Breast epithelium (tissue), 4 donors: ENCODE data around the gene ATP6AP1. TPM values are rescaled to one million over a fixed set of nuclear protein-coding genes. Genes with fewer than 3 reads are reported as not detected.

Experiments used
- DNase-seq, 2 donors: peaks; one replicate each; pipeline ENCODE4 v3.0.0-alpha.2; 2019; ENCODE audit warnings: low spot score in 2 of 2
- H3K27ac ChIP-seq, 2 donors: fragments of 200-600 bp; sonication (generic) in 1 of 2; one replicate each; pipeline ENCODE4 v1.5.1; 2016 to 2019; ENCODE audit warnings: mild to moderate bottlenecking in 1 of 2
- H3K27me3 ChIP-seq, 2 donors: fragments of 200-600 bp; sonication (generic) in 1 of 2; one replicate each; pipeline versions ENCODE4 v1.5.1 to v1.6.0; 2017 to 2019; ENCODE audit warnings: control low read depth in 1 of 2, mild to moderate bottlenecking in 1 of 2
- H3K36me3 ChIP-seq: fragments of 200-600 bp; one replicate; pipeline ENCODE4 v1.5.1; 2019
- H3K4me1 ChIP-seq, 2 donors: fragments of 200-600 bp; sonication (generic); one replicate each; pipeline ENCODE4 v1.5.1; 2016 to 2019; ENCODE audit warnings: control low read depth in 1 of 2
- H3K4me3 ChIP-seq, 3 donors: fragments of 200-600 bp; sonication (generic); 1 replicate in 2 of 3; 2 replicates in 1 of 3; pipeline ENCODE4 v1.5.1; 2016 to 2019; ENCODE audit warnings: mild to moderate bottlenecking in 3 of 3, moderate library complexity in 2 of 3
- H3K9me3 ChIP-seq, 2 donors: fragments of 200-600 bp; sonication (generic) in 1 of 2; one replicate each; pipeline ENCODE4 v1.5.1; 2016 to 2019; ENCODE audit warnings: control low read depth in 1 of 2
- POLR2A ChIP-seq: fragments of 450-650 bp; IDR thresholded peaks from one replicate; pipeline ENCODE4 v1.6.1; 2016; ENCODE audit warnings: antibody characterized with exemption, mild to moderate bottlenecking, moderate library complexity
- POLR2AphosphoS5 ChIP-seq, 3 donors: sonication (generic); formaldehyde crosslinking; IDR thresholded peaks; one replicate each; pipeline ENCODE4 v1.6.1; 2017; ENCODE audit warnings: antibody characterized with exemption in 3 of 3
- intact Hi-C: fragments of 100-400 bp; cut with DNase I; formaldehyde crosslinking; loops from one replicate; pipeline ENCODE4 v1.15.1; 2023; ENCODE audit warnings: low total_unique reads
- total RNA-seq, 3 donors: library from RNA; depleted of rRNA; stranded (reverse); fragments of >200 nt; gene quantifications; one replicate each; pipeline ENCODE4 v1.1.0, GENCODE V29; 2016
- TF ChIP-seq, protein P1 (sequence below), 3 donors: fragments of 450-650 bp; IDR thresholded peaks; one replicate each; pipeline ENCODE4 v1.5.1; 2016 to 2017; ENCODE audit warnings: antibody characterized with exemption in 3 of 3, mild to moderate bottlenecking in 3 of 3, moderate library complexity in 3 of 3

The ATP6AP1 gene
- total RNA-seq, 3 donors from 2014 or later, result 31.5 to 57.1 (median 34.8) TPM

DNA sequence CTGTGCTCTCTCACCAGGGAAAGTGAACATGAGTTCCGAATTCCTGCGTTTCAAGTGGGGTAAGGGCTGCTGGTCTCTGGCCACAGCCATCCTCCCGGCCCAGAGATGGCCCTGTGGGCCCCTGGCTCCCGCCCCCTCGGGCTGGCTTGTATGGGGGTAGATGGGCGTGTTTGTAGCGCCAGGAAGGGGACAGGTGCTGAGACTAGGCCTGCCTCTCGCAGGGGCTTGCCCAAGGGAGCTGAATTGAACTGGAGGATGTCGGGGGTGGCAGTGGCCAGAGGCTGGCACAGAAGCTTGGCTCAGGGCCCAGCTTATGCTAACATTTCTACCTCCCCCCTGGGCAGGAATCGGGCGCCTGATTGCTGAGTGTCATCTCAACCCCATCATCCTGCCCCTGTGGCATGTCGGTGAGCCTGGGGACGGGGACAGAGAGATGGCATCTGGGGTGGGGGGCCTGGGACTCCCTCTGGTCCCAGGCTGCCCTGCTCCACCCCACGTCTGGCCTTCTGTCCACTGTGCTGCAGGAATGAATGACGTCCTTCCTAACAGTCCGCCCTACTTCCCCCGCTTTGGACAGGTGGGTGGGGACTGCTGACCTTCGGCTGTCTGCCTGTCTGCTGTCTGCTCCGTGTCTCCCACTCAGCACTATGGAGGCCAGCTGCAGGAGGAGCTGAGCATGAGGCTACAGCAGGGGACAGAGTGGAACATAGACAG lies 8.6 kb upstream of the ATP6AP1 start:
- TF ChIP-seq, protein P1, sequence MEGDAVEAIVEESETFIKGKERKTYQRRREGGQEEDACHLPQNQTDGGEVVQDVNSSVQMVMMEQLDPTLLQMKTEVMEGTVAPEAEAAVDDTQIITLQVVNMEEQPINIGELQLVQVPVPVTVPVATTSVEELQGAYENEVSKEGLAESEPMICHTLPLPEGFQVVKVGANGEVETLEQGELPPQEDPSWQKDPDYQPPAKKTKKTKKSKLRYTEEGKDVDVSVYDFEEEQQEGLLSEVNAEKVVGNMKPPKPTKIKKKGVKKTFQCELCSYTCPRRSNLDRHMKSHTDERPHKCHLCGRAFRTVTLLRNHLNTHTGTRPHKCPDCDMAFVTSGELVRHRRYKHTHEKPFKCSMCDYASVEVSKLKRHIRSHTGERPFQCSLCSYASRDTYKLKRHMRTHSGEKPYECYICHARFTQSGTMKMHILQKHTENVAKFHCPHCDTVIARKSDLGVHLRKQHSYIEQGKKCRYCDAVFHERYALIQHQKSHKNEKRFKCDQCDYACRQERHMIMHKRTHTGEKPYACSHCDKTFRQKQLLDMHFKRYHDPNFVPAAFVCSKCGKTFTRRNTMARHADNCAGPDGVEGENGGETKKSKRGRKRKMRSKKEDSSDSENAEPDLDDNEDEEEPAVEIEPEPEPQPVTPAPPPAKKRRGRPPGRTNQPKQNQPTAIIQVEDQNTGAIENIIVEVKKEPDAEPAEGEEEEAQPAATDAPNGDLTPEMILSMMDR (IDR thresholded peaks at IDR 0.05), result no peak
- TF ChIP-seq POLR2AphosphoS5 (IDR thresholded peaks at IDR 0.05) (no peak), POLR2A (no peak)
- Histone ChIP-seq H3K36me3 (no peaks in the 10 kb centered on the region), H3K27me3 (peaks cover 0 to 17% of the 10 kb centered on the region in 2 donors), H3K9me3 (no peaks in the 10 kb centered on the region), H3K27ac (no peak overlapping the region), H3K4me1 (no peaks in the 10 kb centered on the region), H3K4me3 (no peak overlapping the region)
- intact Hi-C loops, result no loop called here
- no peak for DNase-seq

- H3K4me1 ChIP-seq, result no peaks in the 10 kb centered on the region
- no peaks in the 10 kb centered on the region for H3K9me3 ChIP-seq
- no peaks in the 10 kb centered on the region for H3K36me3 ChIP-seq
- H3K4me3 ChIP-seq, result no peak overlapping the region
- H3K27me3 ChIP-seq, result peaks cover 0 to 17% of the 10 kb centered on the region in 2 donors
- TF ChIP-seq POLR2AphosphoS5 (IDR thresholded peaks at IDR 0.05), result no peak
- no peak for TF ChIP-seq POLR2A
- TF ChIP-seq, protein P1 (IDR thresholded peaks at IDR 0.05), result no peak
- H3K27ac ChIP-seq, result no peak overlapping the region
- intact Hi-C loops, result no loop called here
- DNase-seq, result no peak
These were observed 8.1 kb upstream of the ATP6AP1 start for GRCh38 chrX:154420402-154420756.

DNA sequence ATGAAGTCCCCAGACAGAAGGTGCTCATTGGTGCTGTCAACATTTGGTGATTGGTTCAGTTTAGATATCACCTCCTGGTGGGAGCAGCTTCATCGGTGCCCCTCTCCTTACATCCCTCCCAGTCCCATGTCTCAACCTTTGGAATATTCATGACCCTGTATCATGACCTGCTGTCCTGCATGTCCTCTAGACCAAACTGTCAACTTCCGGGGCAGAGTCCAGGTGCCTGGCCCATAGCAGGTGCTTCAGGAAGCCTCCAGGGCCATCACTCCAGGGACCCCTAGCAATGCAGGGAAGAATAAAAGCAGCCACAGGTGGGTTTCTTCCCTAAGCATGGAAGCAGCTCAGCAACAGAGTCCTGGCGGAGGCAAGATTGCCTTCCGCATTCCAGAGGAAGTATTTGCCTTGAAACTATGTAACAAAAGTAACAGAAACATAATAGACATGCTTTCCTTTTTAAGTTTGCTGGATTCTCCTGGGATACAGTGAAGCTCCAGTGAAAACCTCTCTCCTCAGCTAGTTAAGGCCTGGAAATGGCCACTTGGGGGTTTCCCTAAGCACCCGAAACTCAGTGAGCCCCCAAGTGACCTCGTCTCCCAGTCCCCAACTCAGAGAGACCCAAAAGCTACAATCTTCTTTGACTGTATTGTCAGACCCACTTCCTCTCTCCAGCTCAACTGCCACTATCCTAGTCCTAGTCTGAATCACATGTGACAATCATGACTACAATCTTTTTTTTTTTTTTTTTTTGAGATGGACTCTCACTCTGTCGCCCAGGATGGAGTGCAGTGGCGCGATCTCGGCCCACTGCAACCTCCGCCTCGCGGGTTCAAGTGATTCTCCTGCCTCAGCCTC lies 1.3 kb upstream of the ATP6AP1 start:
- Histone ChIP-seq H3K27ac (peak overlapping the region in 1 of 2 donors; percentile 7), H3K4me1 (no peaks in the 10 kb centered on the region), H3K9me3 (no peaks in the 10 kb centered on the region), H3K4me3 (no peak overlapping the region), H3K36me3 (no peaks in the 10 kb centered on the region), H3K27me3 (peaks cover 0 to 6% of the 10 kb centered on the region in 2 donors)
- TF ChIP-seq POLR2A, result no peak
- no peak for TF ChIP-seq POLR2AphosphoS5 (IDR thresholded peaks at IDR 0.05)
- TF ChIP-seq, protein P1 (IDR thresholded peaks at IDR 0.05), result no peak
- intact Hi-C loops, result no loop called here
- DNase-seq, result no peak

- Histone ChIP-seq H3K27ac (peak overlapping the region in 1 of 2 donors; percentile 88), H3K9me3 (no peaks in the 10 kb centered on the region), H3K36me3 (no peaks in the 10 kb centered on the region), H3K4me3 (peak overlapping the region; percentile 71 to 83 (median 72)), H3K27me3 (peaks cover 0 to 30% of the 10 kb centered on the region in 2 donors), H3K4me1 (no peaks in the 10 kb centered on the region)
- DNase-seq, result no peak
- TF ChIP-seq POLR2A (no peak), POLR2AphosphoS5 (IDR thresholded peaks at IDR 0.05) (no peak)
- TF ChIP-seq, protein P1 (IDR thresholded peaks at IDR 0.05), result no peak
- intact Hi-C loops, result no loop called here
These were observed 1.2 kb downstream of the ATP6AP1 start for GRCh38 chrX:154429711-154430110.

GRCh38 chrX:154430479-154430878 lies 2.0 kb downstream of the ATP6AP1 start:
- peak overlapping the region; percentile 30 to 58 for H3K27ac ChIP-seq

More at GRCh38 chrX:154430479-154430878, 2.0 kb downstream of the ATP6AP1 start:
- TF ChIP-seq POLR2A (no peak), POLR2AphosphoS5 (IDR thresholded peaks at IDR 0.05) (no peak)
- TF ChIP-seq, protein P1 (IDR thresholded peaks at IDR 0.05), result no peak
- intact Hi-C loops, result no loop called here
- Histone ChIP-seq H3K9me3 (no peaks in the 10 kb centered on the region), H3K4me3 (peak overlapping the region in 1 of 3 donors; percentile 11), H3K27me3 (peaks cover 0 to 36% of the 10 kb centered on the region in 2 donors), H3K36me3 (no peaks in the 10 kb centered on the region), H3K4me1 (no peaks in the 10 kb centered on the region)
- no peak for DNase-seq
